SK-N-SH treated with all-trans-retinoic acid at 6 μM for 48 hours (cell line): ENCODE data around the gene MAP4K4.

ENCODE experiments used
- ATAC-seq: fragments of 200-7000 bp; cut with Tn5 transposase; 3 replicates; pipeline ENCODE4 v1.9.1; 2020; ENCODE audit warnings: mild to moderate bottlenecking, moderate library complexity
- ARNTL ChIP-seq: fragments of 450-650 bp; formaldehyde crosslinking; IDR thresholded peaks from 2 replicates; pipeline ENCODE4 v1.5.0; 2020; ENCODE audit warnings: low read depth, mild to moderate bottlenecking, moderate library complexity, borderline replicate concordance
- BACH2 ChIP-seq: fragments of 250-450 bp; sonication (Bioruptor Pico); IDR thresholded peaks from 2 replicates; pipeline ENCODE4 v1.9.0; 2021; ENCODE audit warnings: mild to moderate bottlenecking, borderline replicate concordance
- CSDC2 ChIP-seq: fragments of 250-450 bp; sonication (Bioruptor Pico); IDR thresholded peaks from 2 replicates; pipeline ENCODE4 v1.5.0; 2020; ENCODE audit warnings: mild to moderate bottlenecking, moderate library complexity
- ESRRG ChIP-seq: fragments of 250-450 bp; sonication (Bioruptor Pico); IDR thresholded peaks from 2 replicates; pipeline ENCODE4 v1.6.1; 2021; ENCODE audit warnings: mild to moderate bottlenecking
- GLIS3 ChIP-seq: fragments of 250-450 bp; sonication (Bioruptor Pico); IDR thresholded peaks from 2 replicates; pipeline ENCODE4 v1.5.0; 2020; ENCODE audit warnings: mild to moderate bottlenecking, moderate library complexity
- ISL1 ChIP-seq: fragments of 250-450 bp; sonication (Bioruptor Pico); IDR thresholded peaks from 2 replicates; pipeline ENCODE4 v2.1.2; 2022; ENCODE audit warnings: mild to moderate bottlenecking, moderate library complexity
- OSR1 ChIP-seq: fragments of 250-450 bp; sonication (Bioruptor Pico); IDR thresholded peaks from 2 replicates; pipeline ENCODE4 v1.8.0; 2022; ENCODE audit warnings: moderate library complexity, mild to moderate bottlenecking, inconsistent platforms
- PPARA ChIP-seq: fragments of 250-450 bp; sonication (Bioruptor Pico); IDR thresholded peaks from 2 replicates; pipeline ENCODE4 v1.5.0; 2020; ENCODE audit warnings: mild to moderate bottlenecking, borderline replicate concordance
- RARB ChIP-seq: fragments of 250-450 bp; sonication (Bioruptor Pico); IDR thresholded peaks from 2 replicates; pipeline ENCODE4 v1.8.0; 2021; ENCODE audit warnings: mild to moderate bottlenecking, moderate library complexity
- SNAI2 ChIP-seq: fragments of 250-450 bp; sonication (Bioruptor Pico); IDR thresholded peaks from 2 replicates; pipeline ENCODE4 v1.5.0; 2020; ENCODE audit warnings: mild to moderate bottlenecking, moderate library complexity
- TCF4 ChIP-seq: fragments of 250-450 bp; sonication (Bioruptor Pico); IDR thresholded peaks from 2 replicates; pipeline ENCODE4 v1.8.0; 2021; ENCODE audit warnings: mild to moderate bottlenecking, moderate library complexity, borderline replicate concordance
- TOX ChIP-seq: fragments of 250-450 bp; sonication (Bioruptor Pico); IDR thresholded peaks from 2 replicates; pipeline ENCODE4 v1.8.0; 2021; ENCODE audit warnings: mild to moderate bottlenecking, moderate library complexity, borderline replicate concordance
- ZC3H10 ChIP-seq: fragments of 250-450 bp; sonication (Bioruptor Pico); IDR thresholded peaks from 2 replicates; pipeline ENCODE4 v1.5.1; 2021; ENCODE audit warnings: mild to moderate bottlenecking, moderate library complexity
- ZFP3 ChIP-seq: fragments of 250-450 bp; sonication (Bioruptor Pico); IDR thresholded peaks from 2 replicates; pipeline ENCODE4 v1.5.0; 2020; ENCODE audit warnings: mild to moderate bottlenecking, moderate library complexity
- ZFP30 ChIP-seq: fragments of 450-650 bp; formaldehyde crosslinking; IDR thresholded peaks from 2 replicates; pipeline ENCODE4 v1.5.0; 2022; ENCODE audit warnings: mild to moderate bottlenecking, moderate library complexity
- ZNF8 ChIP-seq: fragments of 450-650 bp; formaldehyde crosslinking; IDR thresholded peaks from 2 replicates; pipeline ENCODE4 v1.5.0; 2020; ENCODE audit warnings: mild to moderate bottlenecking, moderate library complexity
- TF ChIP-seq, protein P1 (sequence below): fragments of 250-450 bp; sonication (Bioruptor Pico); IDR thresholded peaks from 2 replicates; pipeline ENCODE4 v1.5.1; 2021; ENCODE audit warnings: mild to moderate bottlenecking, moderate library complexity
- TF ChIP-seq, protein P2 (sequence below): fragments of 250-450 bp; sonication (Bioruptor Pico); IDR thresholded peaks from 2 replicates; pipeline ENCODE4 v1.8.0; 2020; ENCODE audit warnings: mild to moderate bottlenecking, moderate library complexity, borderline replicate concordance
- TF ChIP-seq, protein P3 (sequence below): fragments of 250-450 bp; sonication (Bioruptor Pico); IDR thresholded peaks from 2 replicates; pipeline ENCODE4 v1.5.1; 2020; ENCODE audit warnings: low read depth, mild to moderate bottlenecking, moderate library complexity
- TF ChIP-seq, protein P4 (sequence below): fragments of 250-450 bp; sonication (Bioruptor Pico); IDR thresholded peaks from 2 replicates; pipeline ENCODE4 v1.8.0; 2021; ENCODE audit warnings: low read depth, mild to moderate bottlenecking, moderate library complexity, borderline replicate concordance
- TF ChIP-seq, protein P5 (sequence below): fragments of 250-450 bp; sonication (Bioruptor Pico); IDR thresholded peaks from 2 replicates; pipeline ENCODE4 v1.5.0; 2020; ENCODE audit warnings: mild to moderate bottlenecking, moderate library complexity

Gene MAP4K4

DNA sequence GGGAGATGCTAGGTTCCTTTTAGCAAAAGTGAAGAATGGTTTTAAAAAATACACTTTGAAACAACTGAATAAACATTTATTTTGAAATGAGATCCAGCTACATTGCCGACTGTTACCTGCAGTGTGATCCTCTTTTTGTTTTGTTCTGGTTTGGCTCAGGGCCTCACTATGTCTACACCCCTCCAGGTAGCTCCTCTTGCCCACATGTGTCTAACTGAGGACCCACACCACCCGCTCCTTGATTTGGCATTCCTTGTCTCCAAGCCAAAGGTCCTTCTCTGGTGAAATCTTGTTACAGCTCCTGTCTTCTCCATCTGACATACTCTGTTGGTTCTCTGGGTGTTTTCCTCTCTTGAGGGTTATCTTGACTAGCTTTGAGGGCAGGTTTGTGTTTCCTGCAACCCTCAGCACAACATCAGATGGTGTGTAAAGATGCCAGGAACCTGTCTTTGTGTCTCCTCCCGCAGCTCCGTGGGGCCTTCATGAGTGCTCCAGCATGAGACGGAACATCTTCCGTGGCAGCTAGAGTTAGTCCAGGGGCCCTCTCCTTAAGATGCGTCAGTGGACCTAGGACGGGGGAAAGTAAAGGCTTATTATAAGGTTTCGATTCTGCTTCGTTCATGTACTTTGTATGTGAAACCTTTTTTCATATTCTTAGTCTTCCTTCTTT is 32.1 kb downstream of the MAP4K4 start:
- no peak for ATAC-seq
- TF ChIP-seq RARB (no peak), TOX (CRISPR knock-in tag) (no peak), GLIS3 (CRISPR knock-in tag) (no peak)
- TF ChIP-seq, protein P1, sequence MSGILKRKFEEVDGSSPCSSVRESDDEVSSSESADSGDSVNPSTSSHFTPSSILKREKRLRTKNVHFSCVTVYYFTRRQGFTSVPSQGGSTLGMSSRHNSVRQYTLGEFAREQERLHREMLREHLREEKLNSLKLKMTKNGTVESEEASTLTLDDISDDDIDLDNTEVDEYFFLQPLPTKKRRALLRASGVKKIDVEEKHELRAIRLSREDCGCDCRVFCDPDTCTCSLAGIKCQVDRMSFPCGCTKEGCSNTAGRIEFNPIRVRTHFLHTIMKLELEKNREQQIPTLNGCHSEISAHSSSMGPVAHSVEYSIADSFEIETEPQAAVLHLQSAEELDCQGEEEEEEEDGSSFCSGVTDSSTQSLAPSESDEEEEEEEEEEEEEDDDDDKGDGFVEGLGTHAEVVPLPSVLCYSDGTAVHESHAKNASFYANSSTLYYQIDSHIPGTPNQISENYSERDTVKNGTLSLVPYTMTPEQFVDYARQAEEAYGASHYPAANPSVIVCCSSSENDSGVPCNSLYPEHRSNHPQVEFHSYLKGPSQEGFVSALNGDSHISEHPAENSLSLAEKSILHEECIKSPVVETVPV, result no peak
- TF ChIP-seq, protein P2, sequence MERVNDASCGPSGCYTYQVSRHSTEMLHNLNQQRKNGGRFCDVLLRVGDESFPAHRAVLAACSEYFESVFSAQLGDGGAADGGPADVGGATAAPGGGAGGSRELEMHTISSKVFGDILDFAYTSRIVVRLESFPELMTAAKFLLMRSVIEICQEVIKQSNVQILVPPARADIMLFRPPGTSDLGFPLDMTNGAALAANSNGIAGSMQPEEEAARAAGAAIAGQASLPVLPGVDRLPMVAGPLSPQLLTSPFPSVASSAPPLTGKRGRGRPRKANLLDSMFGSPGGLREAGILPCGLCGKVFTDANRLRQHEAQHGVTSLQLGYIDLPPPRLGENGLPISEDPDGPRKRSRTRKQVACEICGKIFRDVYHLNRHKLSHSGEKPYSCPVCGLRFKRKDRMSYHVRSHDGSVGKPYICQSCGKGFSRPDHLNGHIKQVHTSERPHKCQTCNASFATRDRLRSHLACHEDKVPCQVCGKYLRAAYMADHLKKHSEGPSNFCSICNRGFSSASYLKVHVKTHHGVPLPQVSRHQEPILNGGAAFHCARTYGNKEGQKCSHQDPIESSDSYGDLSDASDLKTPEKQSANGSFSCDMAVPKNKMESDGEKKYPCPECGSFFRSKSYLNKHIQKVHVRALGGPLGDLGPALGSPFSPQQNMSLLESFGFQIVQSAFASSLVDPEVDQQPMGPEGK (CRISPR knock-in tag), result no peak

DNA sequence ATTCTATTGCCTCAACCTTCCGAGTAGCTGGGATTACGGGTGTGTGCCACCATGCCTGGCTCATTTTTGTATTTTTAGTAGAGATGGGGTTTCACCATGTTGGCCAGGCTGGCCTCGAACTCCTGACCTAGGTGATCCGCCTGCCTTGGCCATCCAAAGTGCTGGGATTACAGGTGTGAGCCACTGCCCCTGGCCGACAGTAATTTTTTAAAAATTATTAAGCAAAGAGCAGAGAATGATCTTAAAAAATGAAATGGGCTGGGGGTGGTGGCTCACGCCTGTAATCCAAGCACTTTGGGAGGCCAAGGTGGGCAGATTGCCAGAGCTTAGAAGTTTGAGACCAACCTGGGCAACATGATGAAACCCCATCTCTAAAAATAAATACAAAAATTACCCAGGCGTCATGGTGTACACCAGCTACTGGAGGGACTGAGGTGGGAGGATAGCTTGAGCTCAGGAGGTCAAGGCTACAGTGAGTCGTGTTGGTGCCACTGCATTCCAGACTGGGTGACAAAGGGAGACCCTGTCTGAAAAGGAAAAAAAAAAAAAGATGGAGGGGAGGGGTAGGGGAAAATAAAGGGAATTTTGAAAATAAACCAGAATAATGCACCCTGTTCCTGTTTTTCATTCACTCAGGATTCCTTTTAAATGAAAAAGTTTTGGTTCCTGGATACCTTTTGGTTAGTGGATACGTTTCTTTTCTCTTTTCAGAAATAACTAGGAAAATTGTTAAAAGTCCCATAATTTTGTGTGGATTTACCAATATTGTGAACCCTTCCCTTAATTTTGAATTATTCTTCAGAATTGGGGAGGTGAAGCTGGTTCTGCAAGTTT is 33.9 kb downstream of the MAP4K4 start:
- no peak for ATAC-seq
- no peak for TF ChIP-seq CSDC2
- TF ChIP-seq PPARA (CRISPR knock-in tag), result no peak
- TF ChIP-seq, protein P3, sequence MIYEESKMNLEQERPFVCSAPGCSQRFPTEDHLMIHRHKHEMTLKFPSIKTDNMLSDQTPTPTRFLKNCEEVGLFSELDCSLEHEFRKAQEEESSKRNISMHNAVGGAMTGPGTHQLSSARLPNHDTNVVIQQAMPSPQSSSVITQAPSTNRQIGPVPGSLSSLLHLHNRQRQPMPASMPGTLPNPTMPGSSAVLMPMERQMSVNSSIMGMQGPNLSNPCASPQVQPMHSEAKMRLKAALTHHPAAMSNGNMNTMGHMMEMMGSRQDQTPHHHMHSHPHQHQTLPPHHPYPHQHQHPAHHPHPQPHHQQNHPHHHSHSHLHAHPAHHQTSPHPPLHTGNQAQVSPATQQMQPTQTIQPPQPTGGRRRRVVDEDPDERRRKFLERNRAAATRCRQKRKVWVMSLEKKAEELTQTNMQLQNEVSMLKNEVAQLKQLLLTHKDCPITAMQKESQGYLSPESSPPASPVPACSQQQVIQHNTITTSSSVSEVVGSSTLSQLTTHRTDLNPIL, result no peak
- no peak for TF ChIP-seq TCF4 (CRISPR knock-in tag)
- TF ChIP-seq, protein P1, result no peak
- TF ChIP-seq ZFP3 (CRISPR knock-in tag), result no peak
- no peak for TF ChIP-seq ZFP30 (CRISPR knock-in tag)
- no peak for TF ChIP-seq ZNF8
- TF ChIP-seq GLIS3 (CRISPR knock-in tag), result no peak
- TF ChIP-seq ZC3H10, result no peak
- TF ChIP-seq ARNTL, result no peak
- TF ChIP-seq, protein P4, sequence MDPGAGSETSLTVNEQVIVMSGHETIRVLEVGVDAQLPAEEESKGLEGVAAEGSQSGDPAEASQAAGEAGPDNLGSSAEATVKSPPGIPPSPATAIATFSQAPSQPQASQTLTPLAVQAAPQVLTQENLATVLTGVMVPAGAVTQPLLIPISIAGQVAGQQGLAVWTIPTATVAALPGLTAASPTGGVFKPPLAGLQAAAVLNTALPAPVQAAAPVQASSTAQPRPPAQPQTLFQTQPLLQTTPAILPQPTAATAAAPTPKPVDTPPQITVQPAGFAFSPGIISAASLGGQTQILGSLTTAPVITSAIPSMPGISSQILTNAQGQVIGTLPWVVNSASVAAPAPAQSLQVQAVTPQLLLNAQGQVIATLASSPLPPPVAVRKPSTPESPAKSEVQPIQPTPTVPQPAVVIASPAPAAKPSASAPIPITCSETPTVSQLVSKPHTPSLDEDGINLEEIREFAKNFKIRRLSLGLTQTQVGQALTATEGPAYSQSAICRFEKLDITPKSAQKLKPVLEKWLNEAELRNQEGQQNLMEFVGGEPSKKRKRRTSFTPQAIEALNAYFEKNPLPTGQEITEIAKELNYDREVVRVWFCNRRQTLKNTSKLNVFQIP, result no peak
- TF ChIP-seq RARB, result no peak
- no peak for TF ChIP-seq OSR1 (CRISPR knock-in tag)
- TF ChIP-seq, protein P5, sequence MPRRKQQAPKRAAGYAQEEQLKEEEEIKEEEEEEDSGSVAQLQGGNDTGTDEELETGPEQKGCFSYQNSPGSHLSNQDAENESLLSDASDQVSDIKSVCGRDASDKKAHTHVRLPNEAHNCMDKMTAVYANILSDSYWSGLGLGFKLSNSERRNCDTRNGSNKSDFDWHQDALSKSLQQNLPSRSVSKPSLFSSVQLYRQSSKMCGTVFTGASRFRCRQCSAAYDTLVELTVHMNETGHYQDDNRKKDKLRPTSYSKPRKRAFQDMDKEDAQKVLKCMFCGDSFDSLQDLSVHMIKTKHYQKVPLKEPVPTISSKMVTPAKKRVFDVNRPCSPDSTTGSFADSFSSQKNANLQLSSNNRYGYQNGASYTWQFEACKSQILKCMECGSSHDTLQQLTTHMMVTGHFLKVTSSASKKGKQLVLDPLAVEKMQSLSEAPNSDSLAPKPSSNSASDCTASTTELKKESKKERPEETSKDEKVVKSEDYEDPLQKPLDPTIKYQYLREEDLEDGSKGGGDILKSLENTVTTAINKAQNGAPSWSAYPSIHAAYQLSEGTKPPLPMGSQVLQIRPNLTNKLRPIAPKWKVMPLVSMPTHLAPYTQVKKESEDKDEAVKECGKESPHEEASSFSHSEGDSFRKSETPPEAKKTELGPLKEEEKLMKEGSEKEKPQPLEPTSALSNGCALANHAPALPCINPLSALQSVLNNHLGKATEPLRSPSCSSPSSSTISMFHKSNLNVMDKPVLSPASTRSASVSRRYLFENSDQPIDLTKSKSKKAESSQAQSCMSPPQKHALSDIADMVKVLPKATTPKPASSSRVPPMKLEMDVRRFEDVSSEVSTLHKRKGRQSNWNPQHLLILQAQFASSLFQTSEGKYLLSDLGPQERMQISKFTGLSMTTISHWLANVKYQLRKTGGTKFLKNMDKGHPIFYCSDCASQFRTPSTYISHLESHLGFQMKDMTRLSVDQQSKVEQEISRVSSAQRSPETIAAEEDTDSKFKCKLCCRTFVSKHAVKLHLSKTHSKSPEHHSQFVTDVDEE (CRISPR knock-in tag), result no peak
- TF ChIP-seq, protein P2 (CRISPR knock-in tag), result no peak
- no peak for TF ChIP-seq ESRRG (CRISPR knock-in tag)
- TF ChIP-seq BACH2 (CRISPR knock-in tag), result no peak
- TF ChIP-seq SNAI2 (CRISPR knock-in tag), result no peak
- no peak for TF ChIP-seq ISL1
